Muscle layer of duodenum (tissue), 2 donors: ENCODE data around the gene ARHGAP32.
"Not testable (repeated sequence)": the region's sequence is repeated elsewhere in the genome, so short reads cannot be mapped to it uniquely, and the experiment has no call there.

Source experiments
- H3K27ac ChIP-seq: one replicate; pipeline ENCODE4 v1.7.0; 2013; ENCODE audit warnings: mild to moderate bottlenecking, low read length
- H3K27me3 ChIP-seq: one replicate; pipeline ENCODE4 v1.7.0; 2013; ENCODE audit warnings: low read depth, mild to moderate bottlenecking, control low read depth, low read length
- H3K36me3 ChIP-seq, 2 donors: one replicate each; pipeline ENCODE4 v1.7.0; 2013; ENCODE audit warnings: low read length in 2 of 2, control low read depth in 1 of 2, mild to moderate bottlenecking in 1 of 2; ENCODE audit not compliant: insufficient read depth in 2 of 2, control insufficient read depth in 1 of 2
- H3K4me1 ChIP-seq, 2 donors: one replicate each; pipeline ENCODE4 v1.7.0; 2013; ENCODE audit warnings: low read length in 2 of 2, mild to moderate bottlenecking in 2 of 2, control low read depth in 1 of 2, moderate library complexity in 1 of 2; ENCODE audit not compliant: insufficient read depth in 2 of 2, control insufficient read depth in 1 of 2
- H3K4me3 ChIP-seq, 2 donors: one replicate each; pipeline ENCODE4 v1.7.0; 2013; ENCODE audit warnings: low read length in 2 of 2, low read depth in 1 of 2, mild to moderate bottlenecking in 1 of 2
- H3K9me3 ChIP-seq, 2 donors: one replicate each; pipeline ENCODE4 v1.7.0; 2013; ENCODE audit warnings: low read length in 2 of 2, control low read depth in 1 of 2, mild to moderate bottlenecking in 1 of 2; ENCODE audit not compliant: control insufficient read depth in 1 of 2
- donor health status: healthy.

ARHGAP32 gene

DNA sequence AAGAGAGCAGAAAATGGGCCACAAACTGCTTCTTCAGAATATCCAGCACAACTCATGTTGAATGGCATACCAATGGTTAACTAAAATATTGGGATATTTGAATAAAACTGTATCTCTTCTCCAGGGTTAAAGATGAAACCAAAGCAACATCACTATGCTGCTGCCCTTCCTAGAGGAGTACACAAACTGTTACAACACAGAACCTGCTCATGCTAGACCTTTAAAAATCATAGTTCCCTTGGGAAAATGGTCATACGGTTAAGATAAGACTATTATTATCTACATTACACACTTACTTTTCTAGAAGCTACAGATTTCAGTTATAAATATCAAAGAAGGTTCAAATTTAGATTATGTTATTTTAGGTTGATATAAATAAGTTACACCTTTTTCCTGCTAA lies 170.8 kb downstream of the ARHGAP32 start:
- no peaks in the 10 kb centered on the region for H3K27me3 ChIP-seq
- peak overlapping the region in 1 of 2 donors; percentile 52 for H3K4me3 ChIP-seq
- H3K27ac ChIP-seq: peak overlapping the region; percentile 72
- H3K9me3 ChIP-seq: no peaks in the 10 kb centered on the region
- H3K4me1 ChIP-seq: no peaks in the 10 kb centered on the region
- no peaks in the 10 kb centered on the region for H3K36me3 ChIP-seq

DNA sequence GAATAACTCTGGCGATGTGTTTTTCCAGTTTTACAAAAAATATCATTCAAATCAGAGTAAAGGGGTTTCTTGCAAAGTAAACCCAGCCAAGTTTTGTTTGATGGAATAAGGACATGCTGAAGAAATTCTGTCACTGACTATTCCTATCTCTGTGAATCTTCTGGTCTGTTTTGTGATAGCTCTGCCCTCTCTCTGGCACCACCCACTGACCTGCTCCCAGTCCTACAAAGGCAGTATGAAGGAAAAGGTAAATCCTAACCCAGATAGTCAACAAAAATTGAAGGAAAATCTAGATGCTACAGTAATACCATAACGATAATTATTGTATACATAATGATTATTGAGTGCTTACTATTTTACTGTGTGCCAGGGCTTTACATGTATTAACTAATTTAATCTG lies 173.1 kb downstream of the ARHGAP32 start:
- H3K4me1 ChIP-seq: no peaks in the 10 kb centered on the region
- H3K4me3 ChIP-seq: no peak overlapping the region
- no peaks in the 10 kb centered on the region for H3K27me3 ChIP-seq
- no peaks in the 10 kb centered on the region for H3K36me3 ChIP-seq
- peak overlapping the region; percentile 49 for H3K27ac ChIP-seq
- H3K9me3 ChIP-seq: no peaks in the 10 kb centered on the region

DNA sequence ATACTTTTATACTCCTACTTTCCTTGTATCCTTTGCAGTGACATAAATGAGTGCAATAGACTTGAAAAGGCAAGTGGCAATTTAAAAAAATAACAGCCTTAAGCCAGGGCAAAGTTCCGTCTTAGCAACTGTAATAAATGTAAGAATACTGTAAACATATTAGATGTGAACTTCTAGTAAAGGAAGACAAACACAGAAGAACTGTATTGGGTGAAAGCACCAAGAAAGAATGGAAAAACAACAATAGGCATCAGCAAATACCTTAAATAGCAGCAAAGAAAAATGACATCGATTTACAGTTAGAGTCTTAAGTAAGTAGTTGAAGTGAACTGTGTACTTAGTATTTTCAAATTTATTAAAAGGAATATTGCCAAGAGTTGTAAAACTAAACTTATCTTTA lies 174.0 kb downstream of the ARHGAP32 start:
- H3K27me3 ChIP-seq: no peaks in the 10 kb centered on the region
- H3K4me3 ChIP-seq: no peak overlapping the region
- no peaks in the 10 kb centered on the region for H3K36me3 ChIP-seq
- no peak overlapping the region for H3K27ac ChIP-seq
- H3K9me3 ChIP-seq: no peaks in the 10 kb centered on the region
- H3K4me1 ChIP-seq: no peaks in the 10 kb centered on the region

DNA sequence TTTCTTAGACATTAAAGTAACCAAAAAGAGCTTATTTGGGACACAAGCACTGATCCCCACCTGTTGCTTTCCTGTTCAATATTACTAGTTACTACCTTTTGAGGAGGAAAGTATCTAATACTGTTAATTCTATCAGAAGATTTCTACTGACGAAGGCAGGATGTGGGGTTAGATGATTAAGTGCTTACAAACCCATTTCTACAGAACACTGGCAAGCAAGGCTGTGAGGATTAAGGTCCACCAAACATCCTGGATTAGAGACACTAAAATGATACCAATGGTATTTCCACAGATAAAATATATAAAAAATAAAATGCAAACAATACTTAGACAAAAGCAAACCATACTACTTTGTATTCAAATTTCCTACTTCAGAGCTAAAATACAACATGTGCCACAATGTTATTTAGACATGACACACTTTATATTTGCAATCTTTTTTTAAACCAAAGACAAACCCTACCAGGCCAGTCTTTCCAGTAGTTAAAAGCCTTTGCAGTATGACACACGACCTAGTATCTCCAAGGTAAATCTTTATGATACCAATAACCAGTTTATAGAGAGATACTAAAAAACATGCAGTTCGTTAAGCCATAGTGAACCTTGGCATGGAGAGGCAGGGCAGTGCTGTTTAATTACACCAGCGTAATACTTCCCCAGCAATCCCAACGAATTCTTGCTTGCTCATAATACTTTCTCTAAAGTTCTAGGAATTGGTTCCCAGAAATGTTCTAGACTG lies 178.2 kb downstream of the ARHGAP32 start:
- H3K27ac ChIP-seq: peak overlapping the region; percentile 67
- H3K4me1 ChIP-seq: no peaks in the 10 kb centered on the region
- no peaks in the 10 kb centered on the region for H3K9me3 ChIP-seq
- no peak overlapping the region for H3K4me3 ChIP-seq
- no peaks in the 10 kb centered on the region for H3K27me3 ChIP-seq
- no peaks in the 10 kb centered on the region for H3K36me3 ChIP-seq

DNA sequence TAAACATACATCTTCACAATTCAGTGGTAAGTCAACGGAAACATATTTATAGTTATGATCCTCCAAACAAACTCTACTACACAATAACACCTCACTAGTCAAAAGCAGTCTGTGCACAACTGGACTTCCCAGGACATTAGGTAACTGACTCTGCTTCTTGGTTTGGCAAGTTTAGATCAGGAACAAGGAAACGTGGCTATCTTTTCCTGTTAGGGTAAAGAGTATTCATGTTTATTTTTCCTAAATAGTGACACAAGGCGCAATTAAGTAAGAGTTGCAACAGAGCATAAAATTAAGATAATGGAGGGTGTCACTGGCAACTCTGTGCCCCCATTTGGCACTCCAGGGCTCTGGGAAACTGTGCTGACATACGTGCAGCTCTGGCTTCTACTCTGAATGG lies 179.2 kb downstream of the ARHGAP32 start:
- Histone ChIP-seq H3K4me1 (no peaks in the 10 kb centered on the region), H3K36me3 (no peaks in the 10 kb centered on the region), H3K27ac (peak overlapping the region; percentile 48), H3K4me3 (no peak overlapping the region), H3K27me3 (no peaks in the 10 kb centered on the region), H3K9me3 (no peaks in the 10 kb centered on the region)

DNA sequence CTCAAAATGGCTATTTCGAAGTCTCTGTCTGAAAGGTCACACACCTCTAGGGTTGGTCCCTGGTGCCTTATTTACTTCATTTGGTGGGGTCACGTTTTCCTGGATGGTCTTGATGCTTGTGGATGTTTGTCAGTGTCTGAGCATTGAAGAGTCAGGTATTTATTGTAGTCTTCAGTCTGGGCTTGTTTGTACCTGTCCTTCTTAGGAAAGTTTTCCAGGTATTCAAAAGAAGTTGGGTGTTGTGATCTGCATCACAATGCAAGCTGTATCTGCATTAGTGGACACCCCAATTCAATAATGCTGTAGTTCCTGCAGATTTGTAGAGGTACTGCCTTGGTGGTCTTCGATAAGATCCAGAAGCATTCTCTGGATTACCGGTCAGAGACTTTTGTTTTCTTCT lies 186.0 kb downstream of the ARHGAP32 start:
- Histone ChIP-seq H3K4me3 (no peak overlapping the region), H3K4me1 (no peaks in the 10 kb centered on the region), H3K27me3 (no peaks in the 10 kb centered on the region), H3K36me3 (no peaks in the 10 kb centered on the region), H3K9me3 (peaks cover 0 to 4% of the 10 kb centered on the region in 2 donors), H3K27ac (no peak overlapping the region)

DNA sequence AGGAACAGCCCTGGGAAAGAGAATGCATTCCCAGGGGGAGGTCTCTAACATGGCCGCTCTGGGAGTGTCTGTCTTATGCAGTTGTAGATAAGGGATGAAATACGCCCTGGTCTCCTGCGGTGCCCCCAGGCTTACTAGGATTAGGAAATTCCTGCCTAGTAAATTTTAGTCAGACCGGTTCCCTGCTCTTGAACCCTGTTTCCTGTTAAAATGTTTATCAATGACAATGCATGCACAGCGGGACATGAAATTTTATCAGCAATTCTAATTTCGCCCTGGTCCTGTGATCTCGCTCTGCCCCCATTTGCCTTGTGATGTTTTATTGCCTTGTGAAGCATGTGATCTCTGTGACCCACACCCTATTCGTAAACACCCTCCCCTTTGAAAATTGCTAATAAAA lies 193.0 kb downstream of the ARHGAP32 start:
- not testable (repeated sequence) for H3K27ac ChIP-seq, H3K4me1 ChIP-seq, H3K4me3 ChIP-seq, H3K27me3 ChIP-seq
- peaks cover 0 to 10% of the 10 kb centered on the region in 2 donors for H3K36me3 ChIP-seq
- peaks cover 0 to 20% of the 10 kb centered on the region in 2 donors for H3K9me3 ChIP-seq

DNA sequence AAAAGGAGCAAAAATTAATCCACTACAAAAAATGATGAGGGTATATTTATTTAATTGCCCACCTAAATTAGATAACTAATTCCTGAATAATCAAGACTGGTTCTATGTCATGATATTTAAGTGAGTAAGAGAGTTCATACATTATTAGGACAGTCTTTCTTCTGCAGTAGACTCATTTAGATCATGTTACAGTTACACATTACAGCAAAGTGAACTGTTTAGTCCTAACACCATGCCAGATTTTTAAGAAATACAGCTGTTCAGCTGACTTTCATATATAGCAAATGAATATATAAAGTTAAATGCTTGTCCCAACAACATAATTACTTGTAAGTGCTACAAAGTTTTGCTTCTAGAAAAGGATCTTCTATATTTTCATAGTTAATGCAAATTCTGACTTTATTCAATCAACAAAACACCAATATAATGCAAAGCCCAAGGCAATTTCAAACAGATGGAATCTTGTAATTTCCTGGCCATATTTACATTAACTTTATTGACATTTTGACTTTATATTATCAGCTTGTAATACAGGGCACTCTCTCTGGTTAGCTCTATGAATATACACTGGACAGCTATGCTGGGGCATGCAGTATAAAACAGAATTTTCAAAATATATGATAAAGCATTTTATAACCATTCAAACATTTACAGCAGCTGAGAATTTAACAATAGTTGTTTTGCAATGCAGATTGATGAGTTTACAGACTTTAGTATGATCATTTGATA lies 203.7 kb downstream of the ARHGAP32 start:
- no peak overlapping the region for H3K4me3 ChIP-seq
- no peak overlapping the region for H3K27ac ChIP-seq
- no peaks in the 10 kb centered on the region for H3K9me3 ChIP-seq
- H3K36me3 ChIP-seq: no peaks in the 10 kb centered on the region
- no peaks in the 10 kb centered on the region for H3K27me3 ChIP-seq
- H3K4me1 ChIP-seq: no peaks in the 10 kb centered on the region

DNA sequence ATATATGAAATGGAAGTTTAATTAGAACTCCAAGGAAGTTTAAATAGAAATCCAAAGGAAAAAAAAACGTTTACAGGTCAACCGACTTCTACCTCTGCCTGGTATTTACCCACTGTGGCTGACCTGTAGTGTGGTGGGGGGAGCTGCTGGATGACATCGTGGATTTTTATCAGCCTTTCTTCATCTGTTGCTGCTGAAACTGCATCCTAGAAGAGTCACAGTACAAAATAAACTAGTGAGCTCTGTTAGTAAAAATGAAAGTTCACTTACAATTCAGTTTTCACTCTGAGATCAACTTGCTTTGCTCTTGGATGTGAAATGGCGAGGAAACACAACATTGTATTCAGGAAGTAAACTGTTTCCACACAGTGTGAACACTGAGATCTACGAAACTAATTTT lies 206.2 kb downstream of the ARHGAP32 start:
- no peaks in the 10 kb centered on the region for H3K9me3 ChIP-seq
- no peak overlapping the region for H3K4me3 ChIP-seq
- H3K36me3 ChIP-seq: peaks cover 0 to 8% of the 10 kb centered on the region in 2 donors
- H3K27me3 ChIP-seq: no peaks in the 10 kb centered on the region
- no peak overlapping the region for H3K27ac ChIP-seq
- H3K4me1 ChIP-seq: no peaks in the 10 kb centered on the region

DNA sequence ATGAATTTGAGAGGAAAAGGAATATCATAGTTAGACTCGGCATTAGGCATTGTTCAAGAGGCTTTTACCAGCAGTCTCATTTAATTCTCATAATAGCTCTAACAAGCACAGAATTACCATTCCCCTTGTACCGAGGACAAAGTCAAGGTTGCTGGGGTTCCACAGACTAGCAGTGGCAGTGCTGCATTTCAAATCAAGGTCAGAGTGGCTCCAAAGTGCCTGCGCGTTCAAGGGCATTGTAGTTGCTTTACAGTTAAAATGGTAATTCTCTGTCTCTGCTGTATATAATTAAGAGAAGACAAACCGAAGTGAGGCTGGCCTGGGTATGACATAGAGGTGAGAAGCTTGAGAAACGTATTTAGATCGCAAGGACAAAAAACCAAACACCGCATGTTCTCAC lies 209.1 kb downstream of the ARHGAP32 start:
- H3K36me3 ChIP-seq: peaks cover 5 to 13% of the 10 kb centered on the region in 2 donors
- H3K4me1 ChIP-seq: no peaks in the 10 kb centered on the region
- no peaks in the 10 kb centered on the region for H3K9me3 ChIP-seq
- H3K4me3 ChIP-seq: no peak overlapping the region
- no peaks in the 10 kb centered on the region for H3K27me3 ChIP-seq
- no peak overlapping the region for H3K27ac ChIP-seq

DNA sequence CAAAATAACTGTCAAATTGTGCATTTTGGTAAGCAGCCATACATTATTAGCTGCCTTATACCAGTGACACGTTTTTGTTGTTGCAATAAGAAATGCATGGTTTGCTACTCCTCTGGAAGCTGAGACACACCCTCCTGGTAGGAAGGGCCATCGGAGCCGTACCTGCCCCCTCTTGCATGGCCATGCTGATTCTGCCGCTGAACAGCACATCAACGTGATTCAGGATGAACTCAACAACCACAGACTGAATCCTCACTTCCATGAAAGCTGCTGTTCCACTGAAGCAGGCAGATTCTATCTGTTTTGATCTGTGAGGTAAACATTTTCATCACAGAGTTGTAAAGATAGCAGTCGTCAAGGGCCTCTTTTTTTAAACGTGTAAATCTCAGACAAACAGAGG lies 210.9 kb downstream of the ARHGAP32 start:
- H3K27ac ChIP-seq: no peak overlapping the region

More for the DNA sequence above, 210.9 kb downstream of the ARHGAP32 start:
- H3K4me3 ChIP-seq: no peak overlapping the region
- peaks cover 7 to 25% of the 10 kb centered on the region in 2 donors for H3K36me3 ChIP-seq
- no peaks in the 10 kb centered on the region for H3K9me3 ChIP-seq
- no peaks in the 10 kb centered on the region for H3K27me3 ChIP-seq
- no peaks in the 10 kb centered on the region for H3K4me1 ChIP-seq
